ENCODE results near the gene PIK3CA.
A peak's percentile ranks its signal among the peaks of the same experiment; 100 is the strongest.
"Not testable (repeated sequence)": the region's sequence is repeated elsewhere in the genome, so short reads cannot be mapped to it uniquely, and the experiment has no call there.

PIK3CA gene

DNA sequence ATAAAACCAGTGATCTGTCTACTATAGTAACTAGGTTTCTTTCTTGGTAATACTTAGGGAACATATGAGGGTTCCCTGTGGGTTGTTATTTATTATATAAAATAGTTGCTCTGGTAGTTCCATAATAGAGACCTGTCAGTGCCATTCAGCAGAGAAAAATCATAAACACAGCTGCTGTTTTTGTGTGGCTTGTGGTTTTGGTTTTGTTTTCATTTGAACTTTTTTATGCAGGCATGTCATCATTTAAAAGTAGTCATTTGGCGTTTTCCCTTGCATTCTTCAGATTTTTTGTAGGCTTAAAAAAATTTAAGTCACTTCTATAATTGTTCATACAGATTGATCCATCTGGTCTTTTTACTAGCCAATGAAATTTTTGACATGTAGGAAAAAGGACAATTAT, 47.9 kb downstream of the PIK3CA start:
- no peak for DNase-seq
- H3K36me3 Mint-ChIP-seq (ENCODE audit: low read depth), result peaks cover 15% of the 10 kb centered on the region
- no peaks in the 10 kb centered on the region for H3K9me3 Mint-ChIP-seq
- no peak overlapping the region for H3K4me3 Mint-ChIP-seq
- no peaks in the 10 kb centered on the region for H3K27me3 Mint-ChIP-seq
- no peak overlapping the region for H3K27ac Mint-ChIP-seq
- H3K4me1 Mint-ChIP-seq (ENCODE audit: low read depth), result peaks cover 59% of the 10 kb centered on the region

GRCh38 chr3:179196700-179197099, 48.5 kb downstream of the PIK3CA start:
- peaks cover 19% of the 10 kb centered on the region for H3K36me3 Mint-ChIP-seq (ENCODE audit: low read depth)
- H3K4me1 Mint-ChIP-seq (ENCODE audit: low read depth), result peaks cover 60% of the 10 kb centered on the region

GRCh38 chr3:179200790-179201189, 52.6 kb downstream of the PIK3CA start:
- Mint-ChIP-seq H3K4me1 (ENCODE audit: low read depth) (peaks cover 31% of the 10 kb centered on the region), H3K9me3 (no peaks in the 10 kb centered on the region), H3K4me3 (no peak overlapping the region), H3K36me3 (ENCODE audit: low read depth) (peaks cover 43% of the 10 kb centered on the region), H3K27ac (no peak overlapping the region), H3K27me3 (no peaks in the 10 kb centered on the region)
- no peak for DNase-seq

More at GRCh38 chr3:179196700-179197099, 48.5 kb downstream of the PIK3CA start:
- Mint-ChIP-seq H3K27me3 (no peaks in the 10 kb centered on the region), H3K27ac (peak overlapping the region; percentile 38), H3K4me3 (no peak overlapping the region), H3K9me3 (no peaks in the 10 kb centered on the region)
- no peak for DNase-seq

DNA sequence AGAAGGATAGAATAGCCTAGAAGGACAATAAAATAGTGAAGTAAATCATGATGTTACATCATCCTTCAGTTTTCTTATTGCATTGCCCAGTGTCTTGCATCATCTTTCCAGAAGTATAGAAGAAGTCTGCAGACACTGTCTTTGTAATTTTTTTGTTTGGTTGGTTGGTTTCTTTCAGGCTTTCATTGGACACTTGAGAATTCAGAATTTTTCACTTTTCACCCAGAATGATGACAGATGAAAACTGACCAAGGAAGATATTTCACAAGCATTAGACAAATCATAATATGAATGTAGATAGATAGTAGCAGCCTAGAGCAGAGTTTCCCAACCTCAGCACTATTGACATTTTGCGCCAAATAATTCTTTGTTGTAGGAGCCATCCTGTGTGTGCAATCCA, 67.4 kb downstream of the PIK3CA start:
- H3K4me1 Mint-ChIP-seq (ENCODE audit: low read depth); H3K27me3 Mint-ChIP-seq; H3K9me3 Mint-ChIP-seq; DNase-seq; H3K4me3 Mint-ChIP-seq: not testable (repeated sequence)
- Mint-ChIP-seq H3K27ac (peak overlapping the region; percentile 57), H3K36me3 (ENCODE audit: low read depth) (peaks cover 36% of the 10 kb centered on the region)

- not testable (repeated sequence) for H3K9me3 Mint-ChIP-seq; H3K4me1 Mint-ChIP-seq (ENCODE audit: low read depth); H3K27me3 Mint-ChIP-seq; H3K4me3 Mint-ChIP-seq; H3K27ac Mint-ChIP-seq; DNase-seq
- peaks cover 42% of the 10 kb centered on the region for H3K36me3 Mint-ChIP-seq (ENCODE audit: low read depth)
Measured at GRCh38 chr3:179218213-179218612, 70.1 kb downstream of the PIK3CA start.

DNA sequence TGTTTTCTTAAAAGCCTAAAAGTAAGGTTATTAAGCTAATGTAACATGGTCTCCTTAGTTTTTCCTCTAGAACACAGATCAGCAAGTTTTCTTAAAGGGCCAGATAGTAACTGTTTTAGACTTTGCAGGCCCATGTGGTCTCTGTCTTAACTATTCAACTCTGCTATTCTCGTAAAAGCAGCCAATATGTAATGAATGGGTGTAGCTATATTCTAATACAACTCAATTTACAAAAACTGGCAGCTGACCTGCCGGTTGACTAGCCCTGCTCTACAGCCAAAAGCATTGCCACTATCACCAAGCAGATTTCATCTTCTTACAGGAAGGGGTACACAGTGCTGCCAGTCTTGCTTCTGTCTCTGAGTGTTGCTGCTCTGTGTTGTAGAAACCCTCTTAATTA, 75.4 kb downstream of the PIK3CA start:
- H3K27ac Mint-ChIP-seq, result no peak overlapping the region
- peaks cover 59% of the 10 kb centered on the region for H3K36me3 Mint-ChIP-seq (ENCODE audit: low read depth)
- peaks cover 7% of the 10 kb centered on the region for H3K4me1 Mint-ChIP-seq (ENCODE audit: low read depth)
- no peak for DNase-seq
- no peak overlapping the region for H3K4me3 Mint-ChIP-seq
- no peaks in the 10 kb centered on the region for H3K27me3 Mint-ChIP-seq
- no peaks in the 10 kb centered on the region for H3K9me3 Mint-ChIP-seq

GRCh38 chr3:179224584-179224983, 76.4 kb downstream of the PIK3CA start:
- H3K27ac Mint-ChIP-seq, result no peak overlapping the region
- H3K36me3 Mint-ChIP-seq (ENCODE audit: low read depth), result peaks cover 59% of the 10 kb centered on the region
- H3K4me1 Mint-ChIP-seq (ENCODE audit: low read depth), result peaks cover 7% of the 10 kb centered on the region
- no peaks in the 10 kb centered on the region for H3K9me3 Mint-ChIP-seq
- DNase-seq, result no peak
- H3K27me3 Mint-ChIP-seq, result no peaks in the 10 kb centered on the region
- no peak overlapping the region for H3K4me3 Mint-ChIP-seq

DNA sequence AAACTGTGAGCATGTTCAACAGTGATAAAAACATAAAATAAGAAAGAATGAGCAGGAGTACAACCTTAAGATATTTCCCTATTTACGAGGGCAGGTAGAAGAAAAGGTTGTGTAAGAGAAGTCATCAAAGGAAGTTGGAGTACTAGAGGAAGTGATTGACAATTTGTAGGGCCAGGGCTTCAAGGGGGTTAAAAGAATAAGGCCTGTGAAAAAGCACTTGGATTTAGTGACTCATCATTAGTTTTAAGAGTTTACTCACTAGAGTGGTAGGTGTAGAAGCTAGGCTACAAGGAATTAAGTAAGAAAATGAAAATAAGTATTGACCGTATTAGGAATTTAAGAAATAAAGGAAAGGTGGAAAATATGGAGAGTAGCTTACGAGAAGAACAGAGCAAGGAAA, 79.2 kb downstream of the PIK3CA start:
- no peak for DNase-seq
- peak overlapping the region; percentile 66 for H3K27ac Mint-ChIP-seq
- peaks cover 7% of the 10 kb centered on the region for H3K4me1 Mint-ChIP-seq (ENCODE audit: low read depth)
- H3K36me3 Mint-ChIP-seq (ENCODE audit: low read depth), result peaks cover 67% of the 10 kb centered on the region
- H3K27me3 Mint-ChIP-seq, result no peaks in the 10 kb centered on the region
- no peaks in the 10 kb centered on the region for H3K9me3 Mint-ChIP-seq
- H3K4me3 Mint-ChIP-seq, result no peak overlapping the region

DNA sequence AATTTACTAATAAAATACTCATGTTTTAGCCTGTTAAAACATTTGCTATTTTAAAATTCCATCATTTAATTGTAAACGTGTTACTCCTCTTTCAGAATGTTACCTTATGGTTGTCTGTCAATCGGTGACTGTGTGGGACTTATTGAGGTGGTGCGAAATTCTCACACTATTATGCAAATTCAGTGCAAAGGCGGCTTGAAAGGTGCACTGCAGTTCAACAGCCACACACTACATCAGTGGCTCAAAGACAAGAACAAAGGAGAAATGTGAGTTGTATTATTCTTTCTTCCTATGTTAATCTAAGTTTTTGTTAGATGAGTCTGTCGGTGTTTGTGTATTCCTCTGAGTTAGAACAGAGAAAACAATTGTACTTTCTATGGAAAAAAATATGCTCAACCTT, 81.0 kb downstream of the PIK3CA start:
- DNase-seq, result no peak
- peaks cover 7% of the 10 kb centered on the region for H3K4me1 Mint-ChIP-seq (ENCODE audit: low read depth)
- no peak overlapping the region for H3K27ac Mint-ChIP-seq
- peaks cover 66% of the 10 kb centered on the region for H3K36me3 Mint-ChIP-seq (ENCODE audit: low read depth)
- H3K27me3 Mint-ChIP-seq, result no peaks in the 10 kb centered on the region
- H3K4me3 Mint-ChIP-seq, result no peak overlapping the region
- no peaks in the 10 kb centered on the region for H3K9me3 Mint-ChIP-seq

GRCh38 chr3:179233043-179233442, 84.9 kb downstream of the PIK3CA start:
- H3K27me3 Mint-ChIP-seq, result no peaks in the 10 kb centered on the region
- peaks cover 5% of the 10 kb centered on the region for H3K4me1 Mint-ChIP-seq (ENCODE audit: low read depth)
- no peak overlapping the region for H3K4me3 Mint-ChIP-seq
- H3K36me3 Mint-ChIP-seq (ENCODE audit: low read depth), result peaks cover 51% of the 10 kb centered on the region
- no peak for DNase-seq
- H3K27ac Mint-ChIP-seq, result no peak overlapping the region
- H3K9me3 Mint-ChIP-seq, result no peaks in the 10 kb centered on the region

DNA sequence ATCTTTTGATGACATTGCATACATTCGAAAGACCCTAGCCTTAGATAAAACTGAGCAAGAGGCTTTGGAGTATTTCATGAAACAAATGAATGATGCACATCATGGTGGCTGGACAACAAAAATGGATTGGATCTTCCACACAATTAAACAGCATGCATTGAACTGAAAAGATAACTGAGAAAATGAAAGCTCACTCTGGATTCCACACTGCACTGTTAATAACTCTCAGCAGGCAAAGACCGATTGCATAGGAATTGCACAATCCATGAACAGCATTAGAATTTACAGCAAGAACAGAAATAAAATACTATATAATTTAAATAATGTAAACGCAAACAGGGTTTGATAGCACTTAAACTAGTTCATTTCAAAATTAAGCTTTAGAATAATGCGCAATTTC, 86.0 kb downstream of the PIK3CA start:
- no peaks in the 10 kb centered on the region for H3K27me3 Mint-ChIP-seq
- H3K27ac Mint-ChIP-seq, result no peak overlapping the region
- peaks cover 5% of the 10 kb centered on the region for H3K4me1 Mint-ChIP-seq (ENCODE audit: low read depth)
- H3K9me3 Mint-ChIP-seq, result no peaks in the 10 kb centered on the region
- no peak for DNase-seq
- peaks cover 44% of the 10 kb centered on the region for H3K36me3 Mint-ChIP-seq (ENCODE audit: low read depth)
- H3K4me3 Mint-ChIP-seq, result no peak overlapping the region

DNA sequence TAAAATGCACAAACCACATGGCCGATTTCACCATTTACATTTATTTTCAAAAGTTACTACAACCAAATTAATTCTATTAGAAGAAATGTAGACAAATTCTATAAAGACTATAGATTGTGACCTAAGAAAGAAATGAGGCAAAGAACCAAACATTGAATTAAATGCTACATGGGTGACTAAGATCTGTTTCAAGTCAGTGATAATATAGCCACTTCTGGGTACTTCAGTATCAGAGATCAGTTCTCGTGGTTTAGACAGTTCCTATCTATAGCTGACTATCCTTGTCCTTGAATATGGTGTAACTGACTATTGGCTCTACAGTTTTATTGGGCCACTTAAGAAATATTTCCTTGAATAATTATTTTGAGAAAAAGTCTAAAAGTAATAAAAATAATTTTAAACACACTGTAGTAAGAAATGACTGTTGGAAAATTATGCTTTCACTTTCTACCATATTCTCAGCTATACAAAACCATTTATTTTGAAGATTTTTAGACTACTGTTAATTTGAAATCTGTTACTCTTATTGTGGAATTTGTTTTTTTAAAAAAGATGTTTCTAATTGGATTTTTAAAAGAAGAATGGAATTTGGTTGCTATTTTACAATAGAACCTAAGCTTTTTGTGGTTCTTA, 88.6 kb downstream of the PIK3CA start:
- Mint-ChIP-seq H3K9me3 (no peaks in the 10 kb centered on the region), H3K4me1 (ENCODE audit: low read depth) (peaks cover 5% of the 10 kb centered on the region), H3K27me3 (no peaks in the 10 kb centered on the region), H3K27ac (peak overlapping the region; percentile 7), H3K4me3 (no peak overlapping the region), H3K36me3 (ENCODE audit: low read depth) (peaks cover 26% of the 10 kb centered on the region)
- DNase-seq, result no peak

- H3K4me3 Mint-ChIP-seq; H3K9me3 Mint-ChIP-seq; H3K27me3 Mint-ChIP-seq; H3K4me1 Mint-ChIP-seq (ENCODE audit: low read depth); DNase-seq; H3K27ac Mint-ChIP-seq; H3K36me3 Mint-ChIP-seq (ENCODE audit: low read depth): not testable (repeated sequence)
Measured at GRCh38 chr3:179240299-179240698, 92.1 kb downstream of the PIK3CA start.

GRCh38 chr3:179242859-179243258, 94.7 kb downstream of the PIK3CA start:
- not testable (repeated sequence) for H3K36me3 Mint-ChIP-seq (ENCODE audit: low read depth); H3K27ac Mint-ChIP-seq; DNase-seq; H3K27me3 Mint-ChIP-seq; H3K4me1 Mint-ChIP-seq (ENCODE audit: low read depth); H3K4me3 Mint-ChIP-seq; H3K9me3 Mint-ChIP-seq

DNA sequence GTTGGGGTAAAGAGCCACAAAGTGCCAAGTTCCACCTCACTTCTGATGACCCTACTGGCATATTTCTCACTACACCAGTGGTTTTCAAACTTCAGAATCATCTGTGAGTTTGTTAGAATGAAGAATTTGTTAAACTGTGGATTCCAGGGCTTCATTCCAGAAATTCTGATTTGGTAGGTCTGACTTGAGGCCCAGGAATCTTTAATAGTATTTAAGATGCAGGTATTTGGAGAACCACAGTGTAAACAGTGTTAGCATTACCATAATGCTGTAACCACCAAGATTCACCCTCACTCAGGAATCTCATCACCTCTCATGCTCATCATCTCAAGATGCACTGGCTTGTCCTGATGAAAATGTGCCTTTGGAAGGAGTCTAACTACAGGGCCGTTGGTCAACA, 96.7 kb downstream of the PIK3CA start:
- DNase-seq, result no peak
- H3K4me1 Mint-ChIP-seq (ENCODE audit: low read depth), result no peaks in the 10 kb centered on the region
- no peak overlapping the region for H3K4me3 Mint-ChIP-seq
- no peaks in the 10 kb centered on the region for H3K27me3 Mint-ChIP-seq
- H3K27ac Mint-ChIP-seq, result no peak overlapping the region
- no peaks in the 10 kb centered on the region for H3K9me3 Mint-ChIP-seq
- H3K36me3 Mint-ChIP-seq (ENCODE audit: low read depth), result peaks cover 3% of the 10 kb centered on the region

Data from activated T-cell treated with anti-CD3 and anti-CD28 coated beads, Interleukin-2, amount 50 U/mL, for 24 hours (primary cell).